ENCODE measurements around the gene WNK1. TPM values are rescaled to one million over a fixed set of nuclear protein-coding genes. Genes with fewer than 3 reads are reported as not detected.
A peak's percentile ranks its signal among the peaks of the same experiment; 100 is the strongest.
"Not testable (repeated sequence)": the region's sequence is repeated elsewhere in the genome, so short reads cannot be mapped to it uniquely, and the experiment has no call there.

The WNK1 gene
- total RNA-seq, 1 experiment from 2014 or later = 27.0 TPM

GRCh38 chr12:779745-780734 lies 27.7 kb downstream of the WNK1 start:
- peak; percentile 15 for DNase-seq (ENCODE audit: low read depth)

- DNase-seq (ENCODE audit: low read depth) = no peak
These were observed 28.5 kb downstream of the WNK1 start for GRCh38 chr12:780750-781379.

GRCh38 chr12:785706-786105 lies 33.3 kb downstream of the WNK1 start:
- no peak for DNase-seq (ENCODE audit: low read depth)

GRCh38 chr12:788288-788687 lies 35.9 kb downstream of the WNK1 start:
- no peak for DNase-seq (ENCODE audit: low read depth)

- DNase-seq (ENCODE audit: low read depth) = not testable (repeated sequence)
These were observed 36.4 kb downstream of the WNK1 start for GRCh38 chr12:788762-789161.

GRCh38 chr12:789852-790563 lies 37.6 kb downstream of the WNK1 start:
- peak; percentile 18 for DNase-seq (ENCODE audit: low read depth)

- DNase-seq (ENCODE audit: low read depth) = no peak
These were observed 38.2 kb downstream of the WNK1 start for GRCh38 chr12:790608-791007.

- DNase-seq (ENCODE audit: low read depth) = no peak
These were observed 40.7 kb downstream of the WNK1 start for GRCh38 chr12:793037-793436.

- DNase-seq (ENCODE audit: low read depth) = no peak
These were observed 41.3 kb downstream of the WNK1 start for GRCh38 chr12:793711-794110.

GRCh38 chr12:795305-795704 lies 42.9 kb downstream of the WNK1 start:
- no peak for DNase-seq (ENCODE audit: low read depth)

- DNase-seq (ENCODE audit: low read depth) = no peak
These were observed 48.0 kb downstream of the WNK1 start for GRCh38 chr12:800401-800800.

GRCh38 chr12:802242-803120 lies 50.1 kb downstream of the WNK1 start:
- DNase-seq (ENCODE audit: low read depth) = no peak

GRCh38 chr12:805022-805632 lies 52.7 kb downstream of the WNK1 start:
- no peak for DNase-seq (ENCODE audit: low read depth)

- peak; percentile 30 for DNase-seq (ENCODE audit: low read depth)
These were observed 53.9 kb downstream of the WNK1 start for GRCh38 chr12:806200-806791.

GRCh38 chr12:807041-807735 lies 54.8 kb downstream of the WNK1 start:
- DNase-seq (ENCODE audit: low read depth) = no peak

GRCh38 chr12:810116-810515 lies 57.7 kb downstream of the WNK1 start:
- DNase-seq (ENCODE audit: low read depth) = no peak

GRCh38 chr12:810671-811415 lies 58.5 kb downstream of the WNK1 start:
- no peak for DNase-seq (ENCODE audit: low read depth)

- DNase-seq (ENCODE audit: low read depth) = no peak
These were observed 60.6 kb downstream of the WNK1 start for GRCh38 chr12:812950-813349.

GRCh38 chr12:817456-817855 lies 65.1 kb downstream of the WNK1 start:
- not testable (repeated sequence) for DNase-seq (ENCODE audit: low read depth)
